H9 (cell line): ENCODE measurements around the gene UNK. TPM values are rescaled to one million over a fixed set of nuclear protein-coding genes. Genes with fewer than 3 reads are reported as not detected.

ENCODE experiments used
- DNase-seq: peaks from one replicate; pipeline ENCODE4 v3.0.0-alpha.2; 2017
- H2AFZ ChIP-seq: one replicate; pipeline ENCODE4 v1.6.1; 2013; ENCODE audit warnings: mild to moderate bottlenecking, low read length, control low read depth, moderate library complexity
- H2AK5ac ChIP-seq: 2 replicates; pipeline ENCODE4 v1.6.1; 2013; ENCODE audit warnings: low read length, control low read depth, mixed read lengths; ENCODE audit not compliant: insufficient read length
- H2BK120ac ChIP-seq: one replicate; pipeline ENCODE4 v1.6.1; 2013; ENCODE audit warnings: low read depth, mild to moderate bottlenecking, low read length, control low read depth, inconsistent platforms; ENCODE audit not compliant: poor library complexity, severe bottlenecking
- H2BK12ac ChIP-seq: 2 replicates; pipeline ENCODE4 v1.6.1; 2013; ENCODE audit warnings: low read length, control low read depth, mixed read lengths, low read depth; ENCODE audit not compliant: insufficient read length
- H2BK15ac ChIP-seq: 2 replicates; pipeline ENCODE4 v1.6.1; 2013; ENCODE audit warnings: low read depth, low read length, control low read depth
- H2BK20ac ChIP-seq: one replicate; pipeline ENCODE4 v1.6.1; 2013; ENCODE audit warnings: low read depth, mild to moderate bottlenecking, low read length, control low read depth, inconsistent platforms; ENCODE audit not compliant: poor library complexity, severe bottlenecking
- H2BK5ac ChIP-seq: 2 replicates; pipeline ENCODE4 v1.6.1; 2013; ENCODE audit warnings: low read length, control low read depth, mixed read lengths; ENCODE audit not compliant: insufficient read length
- H3K14ac ChIP-seq: 2 replicates; pipeline ENCODE4 v1.6.1; 2013; ENCODE audit warnings: low read length, control low read depth; ENCODE audit not compliant: insufficient read depth
- H3K18ac ChIP-seq: 2 replicates; pipeline ENCODE4 v1.6.1; 2013; ENCODE audit warnings: low read depth, mild to moderate bottlenecking, mixed read lengths, low read length, control low read depth; ENCODE audit not compliant: insufficient read length
- H3K23ac ChIP-seq: 2 replicates; pipeline ENCODE4 v1.6.1; 2013; ENCODE audit warnings: low read length, control low read depth, mixed read lengths, low read depth; ENCODE audit not compliant: insufficient read length
- H3K23me2 ChIP-seq: 2 replicates; pipeline ENCODE4 v1.6.1; 2013; ENCODE audit warnings: low read depth, mild to moderate bottlenecking, mixed read lengths, low read length, control low read depth; ENCODE audit not compliant: insufficient read length, poor library complexity, severe bottlenecking
- H3K27ac ChIP-seq: 2 replicates; pipeline ENCODE4 v1.5.1; 2013; ENCODE audit warnings: low read length, control low read depth, mixed read lengths, low read depth; ENCODE audit not compliant: insufficient read length
- H3K27me3 ChIP-seq: 2 replicates; pipeline ENCODE4 v1.6.1; 2013; ENCODE audit warnings: low read length, control low read depth, inconsistent platforms; ENCODE audit not compliant: insufficient read depth
- H3K4ac ChIP-seq: 2 replicates; pipeline ENCODE4 v1.6.1; 2013; ENCODE audit warnings: low read depth, mild to moderate bottlenecking, control low read depth, inconsistent platforms, low read length, moderate library complexity
- H3K4me1 ChIP-seq: 2 replicates; pipeline ENCODE4 v1.6.1; 2013; ENCODE audit warnings: low read length, control low read depth, inconsistent platforms; ENCODE audit not compliant: insufficient read depth
- H3K4me2 ChIP-seq: 2 replicates; pipeline ENCODE4 v1.6.1; 2013; ENCODE audit warnings: low read length, control low read depth, mixed read lengths; ENCODE audit not compliant: insufficient read length, insufficient read depth
- H3K56ac ChIP-seq: 2 replicates; pipeline ENCODE4 v1.6.1; 2013; ENCODE audit warnings: low read depth, mild to moderate bottlenecking, mixed read lengths, low read length, control low read depth; ENCODE audit not compliant: insufficient read length
- H3K79me1 ChIP-seq: 2 replicates; pipeline ENCODE4 v1.6.1; 2013; ENCODE audit warnings: low read depth, mild to moderate bottlenecking, moderate library complexity, low read length, control low read depth, inconsistent platforms; ENCODE audit not compliant: insufficient read depth, poor library complexity, severe bottlenecking
- H3K79me2 ChIP-seq: 2 replicates; pipeline ENCODE4 v1.6.1; 2013; ENCODE audit warnings: low read length, control low read depth, inconsistent platforms; ENCODE audit not compliant: insufficient read depth
- H3K9ac ChIP-seq: 2 replicates; pipeline ENCODE4 v1.6.1; 2013; ENCODE audit warnings: low read length, control low read depth, mixed read lengths; ENCODE audit not compliant: insufficient read length; ENCODE audit errors: extremely low read depth
- H3K9me3 ChIP-seq: one replicate; pipeline ENCODE4 v1.6.1; 2013; ENCODE audit warnings: low read depth, low read length, inconsistent platforms; ENCODE audit not compliant: control insufficient read depth
- H3T11ph ChIP-seq: one replicate; pipeline ENCODE4 v1.6.1; 2013; ENCODE audit warnings: mild to moderate bottlenecking, low read length, control low read depth, inconsistent platforms
- H4K20me1 ChIP-seq: one replicate; pipeline ENCODE4 v1.6.1; 2013; ENCODE audit not compliant: control insufficient read depth, insufficient read length, insufficient read depth
- H4K5ac ChIP-seq: 2 replicates; pipeline ENCODE4 v1.6.1; 2013; ENCODE audit warnings: low read depth, mild to moderate bottlenecking, mixed read lengths, low read length, control low read depth; ENCODE audit not compliant: insufficient read length
- H4K8ac ChIP-seq: replicated peaks from 2 replicates; pipeline ENCODE4 v1.6.1; 2013; ENCODE audit warnings: low read length, control low read depth, mixed read lengths, low read depth; ENCODE audit not compliant: insufficient read length
- H4K91ac ChIP-seq: 2 replicates; pipeline ENCODE4 v1.6.1; 2013; ENCODE audit warnings: low read depth, mild to moderate bottlenecking, moderate library complexity, mixed read lengths, low read length, control low read depth; ENCODE audit not compliant: insufficient read length
- H3K27ac Mint-ChIP-seq, 3 experiments: 2 replicates in 2 of 3; 3 replicates in 1 of 3; pipeline ENCODE4 v1.8.0; 2020 to 2021; ENCODE audit warnings: mixed read lengths in 3 of 3, mild to moderate bottlenecking in 1 of 3, moderate library complexity in 1 of 3
- H3K27me3 Mint-ChIP-seq: 2 replicates; pipeline ENCODE4 v1.8.0; 2021; ENCODE audit warnings: low read depth, mild to moderate bottlenecking, moderate library complexity, mixed read lengths
- H3K36me3 Mint-ChIP-seq, 3 experiments: 2 replicates in 2 of 3; 3 replicates in 1 of 3; pipeline ENCODE4 v1.8.0; 2020 to 2021; ENCODE audit warnings: low read depth in 3 of 3, mixed read lengths in 3 of 3; ENCODE audit not compliant: insufficient read depth in 1 of 3
- H3K4me1 Mint-ChIP-seq, 2 experiments: 2 replicates each; pipeline ENCODE4 v1.8.0; 2020; ENCODE audit warnings: mixed read lengths in 2 of 2
- H3K4me3 Mint-ChIP-seq, 2 experiments: 2 replicates in 1 of 2; 3 replicates in 1 of 2; pipeline ENCODE4 v1.8.0; 2020 to 2021; ENCODE audit warnings: mild to moderate bottlenecking in 2 of 2, mixed read lengths in 2 of 2, moderate library complexity in 1 of 2
- H3K9me3 Mint-ChIP-seq, 2 experiments: 2 replicates in 1 of 2; 3 replicates in 1 of 2; pipeline ENCODE4 v1.8.0; 2020; ENCODE audit warnings: mild to moderate bottlenecking in 2 of 2, mixed read lengths in 2 of 2, moderate library complexity in 1 of 2
- CTCF ChIP-seq: fragments of 200-600 bp; sonication (generic); conservative IDR thresholded peaks from 3 replicates; pipeline ENCODE4 v1.8.0; 2021; ENCODE audit warnings: antibody characterized with exemption, mild to moderate bottlenecking
- WGBS: extraction: QIAGEN DNeasy Blood & Tissue Kit; methylation state at CpG from one replicate; pipeline ENCODE4 v1.1.7; 2013; ENCODE audit warnings: missing lambda C conversion rate, low lambda C conversion rate, mixed read lengths; ENCODE audit not compliant: insufficient read length; ENCODE audit errors: extremely low coverage; 5-methylcytosine and 5-hydroxymethylcytosine counted together
- total RNA-seq: library from RNA; stranded (reverse); gene quantifications from 2 replicates; pipeline ENCODE4 v1.2.1, GENCODE V29; 2021

The UNK gene
- total RNA-seq, 1 experiment from 2014 or later: 36.4 TPM

- Histone ChIP-seq H3K4me1 (no peaks in the 10 kb centered on the region; the same call in 1 of the 2 replicates), H2BK5ac (no peak overlapping the region), H4K8ac (no peak overlapping the region), H4K91ac (no peak overlapping the region), H3T11ph (no peak overlapping the region), H2AFZ (no peak overlapping the region), H3K9me3 (no peaks in the 10 kb centered on the region), H2BK12ac (no peak overlapping the region), H3K18ac (no peak overlapping the region), H3K23ac (no peak overlapping the region), H3K56ac (no peak overlapping the region), H3K4me2 (no peak overlapping the region), H4K5ac (no peak overlapping the region), H3K27me3 (no peaks in the 10 kb centered on the region), H2BK20ac (no peak overlapping the region), H4K20me1 (no peaks in the 10 kb centered on the region), H3K27ac (no peak overlapping the region), H3K14ac (no peak overlapping the region), H3K23me2 (peaks cover 3% of the 10 kb centered on the region), H2AK5ac (no peak overlapping the region), H3K4ac (no peak overlapping the region), H2BK120ac (no peak overlapping the region), H2BK15ac (no peak overlapping the region), H3K79me1 (no peaks in the 10 kb centered on the region), H3K9ac (no peak overlapping the region), H3K79me2 (no peaks in the 10 kb centered on the region)
- no peaks in the 10 kb centered on the region for H3K9me3 Mint-ChIP-seq
- peak; percentile 36 for DNase-seq
- WGBS: no CpG with 5 or more reads among the region's 29 CpGs
- H3K27me3 Mint-ChIP-seq: peaks cover 12% of the 10 kb centered on the region
- no peak overlapping the region for H3K27ac Mint-ChIP-seq
- no peak for TF ChIP-seq CTCF
- peaks cover 0 to 2% (median 0%) of the 10 kb centered on the region in 3 experiments; a peak in 1 of 7 replicates for H3K36me3 Mint-ChIP-seq
- H3K4me3 Mint-ChIP-seq: no peak overlapping the region; a peak in 1 of 5 replicates
- H3K4me1 Mint-ChIP-seq: peaks cover 8 to 17% of the 10 kb centered on the region in 2 experiments
Observed at GRCh38 chr17:75756451-75757085, 28.0 kb upstream of the UNK start.
